Transverse colon (tissue), 3 donors: ENCODE data around the gene LTBP4.

Experiments
- EP300 ChIP-seq: sonication (generic); formaldehyde crosslinking; IDR thresholded peaks from one replicate; pipeline ENCODE4 v1.6.1; 2017; ENCODE audit warnings: antibody characterized with exemption, low read depth
- POLR2A ChIP-seq: fragments of 450-650 bp; IDR thresholded peaks from one replicate; pipeline ENCODE4 v1.6.1; 2016; ENCODE audit warnings: antibody characterized with exemption, mild to moderate bottlenecking, moderate library complexity
- TF ChIP-seq, protein P1 (sequence below), 5 experiments: fragments of 200-600 bp in 3 of 5; fragments of 450-650 bp in 2 of 5; sonication (generic) in 3 of 5; IDR thresholded peaks; 1 replicate in 2 of 5; 2 replicates in 3 of 5; pipeline ENCODE4 v1.5.1; 2016 to 2017; ENCODE audit warnings: antibody characterized with exemption in 5 of 5, inconsistent platforms in 3 of 5, mild to moderate bottlenecking in 2 of 5, moderate library complexity in 1 of 5

DNA sequence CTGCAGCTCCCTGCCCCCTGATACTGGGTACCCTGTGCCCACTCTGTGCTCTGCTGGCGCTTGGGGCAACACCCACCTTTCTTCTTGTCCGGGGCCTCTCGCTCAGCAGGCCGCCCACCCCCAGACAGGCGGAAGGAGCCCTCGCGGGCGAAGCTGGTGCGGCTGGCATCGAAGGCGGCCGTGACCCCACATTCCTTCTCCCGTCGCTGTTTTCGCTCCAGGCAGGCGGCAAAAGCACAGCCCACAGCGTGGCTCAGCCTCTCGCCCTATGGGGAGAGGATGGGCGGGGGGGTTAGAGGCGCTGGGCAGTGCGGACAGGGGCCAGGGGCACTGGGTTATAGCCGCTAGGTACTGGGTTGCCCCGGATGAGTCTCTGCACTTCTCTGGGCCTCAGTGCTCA lies 76.0 kb downstream of the LTBP4 start:
- TF ChIP-seq, protein P1, sequence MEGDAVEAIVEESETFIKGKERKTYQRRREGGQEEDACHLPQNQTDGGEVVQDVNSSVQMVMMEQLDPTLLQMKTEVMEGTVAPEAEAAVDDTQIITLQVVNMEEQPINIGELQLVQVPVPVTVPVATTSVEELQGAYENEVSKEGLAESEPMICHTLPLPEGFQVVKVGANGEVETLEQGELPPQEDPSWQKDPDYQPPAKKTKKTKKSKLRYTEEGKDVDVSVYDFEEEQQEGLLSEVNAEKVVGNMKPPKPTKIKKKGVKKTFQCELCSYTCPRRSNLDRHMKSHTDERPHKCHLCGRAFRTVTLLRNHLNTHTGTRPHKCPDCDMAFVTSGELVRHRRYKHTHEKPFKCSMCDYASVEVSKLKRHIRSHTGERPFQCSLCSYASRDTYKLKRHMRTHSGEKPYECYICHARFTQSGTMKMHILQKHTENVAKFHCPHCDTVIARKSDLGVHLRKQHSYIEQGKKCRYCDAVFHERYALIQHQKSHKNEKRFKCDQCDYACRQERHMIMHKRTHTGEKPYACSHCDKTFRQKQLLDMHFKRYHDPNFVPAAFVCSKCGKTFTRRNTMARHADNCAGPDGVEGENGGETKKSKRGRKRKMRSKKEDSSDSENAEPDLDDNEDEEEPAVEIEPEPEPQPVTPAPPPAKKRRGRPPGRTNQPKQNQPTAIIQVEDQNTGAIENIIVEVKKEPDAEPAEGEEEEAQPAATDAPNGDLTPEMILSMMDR (IDR thresholded peaks at IDR 0.05), result no peak
- no peak for TF ChIP-seq POLR2A
- no peak for TF ChIP-seq EP300
